HepG2 (cell line): ENCODE data around the gene ICAM2.

ENCODE experiments used
- CTCF ChIP-seq: sonication (generic); formaldehyde crosslinking; IDR thresholded peaks from 2 replicates; pipeline ENCODE4 v1.5.0; 2020; ENCODE audit warnings: mild to moderate bottlenecking, missing genetic modification reagents, moderate library complexity
- EP300 ChIP-seq, 3 experiments: sonication (generic) in 1 of 3; formaldehyde crosslinking in 1 of 3; IDR thresholded peaks; 2 replicates each; pipeline versions ENCODE4 v1.5.1 to v1.6.1; 2011 to 2020; ENCODE audit warnings: low read depth in 2 of 3, low read length in 2 of 3, borderline replicate concordance in 1 of 3, improper control_type of control experiment in 1 of 3, mild to moderate bottlenecking in 1 of 3, missing genetic modification reagents in 1 of 3, moderate library complexity in 1 of 3
- IRF1 ChIP-seq: sonication (generic); formaldehyde crosslinking; IDR thresholded peaks from 2 replicates; pipeline ENCODE4 v1.4.0; 2020; ENCODE audit warnings: low read depth, mild to moderate bottlenecking, missing genetic modification reagents
- PHF21A ChIP-seq: sonication (generic); formaldehyde crosslinking; IDR thresholded peaks from 2 replicates; pipeline ENCODE4 v1.5.0; 2020; ENCODE audit warnings: mild to moderate bottlenecking, missing genetic modification reagents
- SMAD3 ChIP-seq: sonication (generic); formaldehyde crosslinking; IDR thresholded peaks from 2 replicates; pipeline ENCODE4 v1.4.0; 2020; ENCODE audit warnings: missing genetic modification reagents
- TARDBP ChIP-seq: sonication (generic); formaldehyde crosslinking; IDR thresholded peaks from 2 replicates; pipeline ENCODE4 v1.8.0; 2022; ENCODE audit warnings: mild to moderate bottlenecking, missing genetic modification reagents
- ZNF232 ChIP-seq: sonication (generic); formaldehyde crosslinking; IDR thresholded peaks from 2 replicates; pipeline ENCODE4 v1.4.0; 2020; ENCODE audit warnings: missing genetic modification reagents, borderline replicate concordance
- ZNF615 ChIP-seq: sonication (generic); formaldehyde crosslinking; IDR thresholded peaks from 2 replicates; pipeline ENCODE4 v1.5.0; 2020; ENCODE audit warnings: mild to moderate bottlenecking, missing genetic modification reagents, borderline replicate concordance
- ZNF883 ChIP-seq: sonication (generic); formaldehyde crosslinking; IDR thresholded peaks from 2 replicates; pipeline ENCODE4 v1.5.1; 2020; ENCODE audit warnings: mild to moderate bottlenecking, missing genetic modification reagents; ENCODE audit errors: not compliant biosample characterization

DNA sequence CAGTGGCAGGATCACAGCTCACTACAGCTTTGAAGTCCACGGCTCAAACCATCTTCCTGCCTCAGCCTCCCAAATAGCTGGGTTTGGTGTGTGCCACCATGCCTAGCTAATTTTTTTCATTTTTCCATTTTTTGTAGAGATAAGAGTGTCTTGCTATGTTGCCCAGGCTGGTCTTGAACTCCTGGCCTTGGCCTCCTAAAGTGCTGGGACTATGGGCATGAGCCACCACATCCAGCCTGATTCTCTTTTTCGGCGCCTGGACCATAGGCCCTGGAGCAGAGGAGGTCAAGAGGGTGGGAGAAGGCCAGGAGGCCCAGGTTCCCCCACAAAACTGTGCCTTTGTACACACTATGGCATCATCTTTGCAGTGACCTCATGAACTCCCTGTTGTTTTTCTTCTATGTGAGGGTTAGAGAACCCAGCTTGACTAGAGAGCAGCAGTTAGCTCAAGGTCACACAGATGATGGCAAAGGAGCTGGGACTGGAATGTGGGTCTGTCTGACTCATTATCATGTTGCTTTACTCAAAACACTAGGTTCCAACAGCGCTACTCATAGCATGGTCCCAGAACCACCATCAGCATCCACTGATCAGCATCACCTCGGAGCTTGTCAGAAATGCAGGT, 64.0 kb downstream of the ICAM2 start:
- peak in 1 of 2 experiments; percentile 49; a peak in 1 of 4 replicates for TF ChIP-seq EP300 (IDR thresholded peaks at IDR 0.05; ENCODE audit: low read depth in 2 of 2, low read length in 2 of 2)
- TF ChIP-seq EP300 (CRISPR knock-in tag; IDR thresholded peaks at IDR 0.05; ENCODE audit: borderline replicate concordance) = no peak; the same call in 1 of the 2 replicates
- TF ChIP-seq CTCF (CRISPR knock-in tag) = no peak
- no peak for TF ChIP-seq ZNF615
- TF ChIP-seq TARDBP = no peak
- no peak for TF ChIP-seq ZNF232 (CRISPR knock-in tag)
- no peak for TF ChIP-seq PHF21A (CRISPR knock-in tag)
- 0 out of 2 replicates have a peak, but pooled peaks have one; percentile 36 for TF ChIP-seq SMAD3 (CRISPR knock-in tag)
- no peak for TF ChIP-seq IRF1 (CRISPR knock-in tag)
- TF ChIP-seq ZNF883 (CRISPR knock-in tag) = no peak
